Loucy (cell line): Measurements from ENCODE around the gene GVQW3.
A peak's percentile ranks its signal among the peaks of the same experiment; 100 is the strongest.

ENCODE experiments used
- H2AFZ ChIP-seq: fragments of 200-600 bp; sonication (generic); 2 replicates; pipeline ENCODE4 v1.6.0; 2016; ENCODE audit warnings: antibody characterized with exemption, mild to moderate bottlenecking, low read length, moderate library complexity
- H3F3A ChIP-seq: fragments of 200-600 bp; 2 replicates; pipeline ENCODE4 v1.6.0; 2016; ENCODE audit warnings: antibody characterized with exemption, low read depth, mild to moderate bottlenecking
- H3K27me3 ChIP-seq: fragments of 200-600 bp; sonication (generic); 2 replicates; pipeline ENCODE4 v1.6.1; 2014; ENCODE audit warnings: low read length, mild to moderate bottlenecking; ENCODE audit not compliant: insufficient read depth, poor library complexity, severe bottlenecking
- H3K36me3 ChIP-seq: fragments of 200-600 bp; sonication (generic); 2 replicates; pipeline ENCODE4 v1.6.1; 2016; ENCODE audit warnings: low read length; ENCODE audit not compliant: insufficient read depth
- H3K4me1 ChIP-seq: fragments of 200-600 bp; sonication (generic); 2 replicates; pipeline ENCODE4 v1.5.1; 2014; ENCODE audit warnings: low read length, mild to moderate bottlenecking; ENCODE audit not compliant: insufficient read depth, poor library complexity, severe bottlenecking
- H3K4me2 ChIP-seq: fragments of 200-600 bp; sonication (generic); 2 replicates; pipeline ENCODE4 v1.6.0; 2014; ENCODE audit warnings: antibody characterized with exemption, low read length, low read depth, mild to moderate bottlenecking; ENCODE audit not compliant: poor library complexity, severe bottlenecking
- H3K4me3 ChIP-seq: fragments of 200-600 bp; sonication (generic); 2 replicates; pipeline ENCODE4 v1.5.1; 2014; ENCODE audit warnings: low read length, mild to moderate bottlenecking, mixed read lengths; ENCODE audit not compliant: poor library complexity, severe bottlenecking
- H3K79me2 ChIP-seq: fragments of 200-600 bp; sonication (generic); 2 replicates; pipeline ENCODE4 v1.6.1; 2014; ENCODE audit warnings: low read length; ENCODE audit not compliant: insufficient read depth
- H3K9ac ChIP-seq: fragments of 200-600 bp; sonication (generic); 2 replicates; pipeline ENCODE4 v1.6.0; 2014; ENCODE audit warnings: mild to moderate bottlenecking, low read depth, low read length, moderate library complexity; ENCODE audit not compliant: poor library complexity, severe bottlenecking
- H3K9me2 ChIP-seq: fragments of 200-600 bp; sonication (generic); replicated peaks from 2 replicates; pipeline ENCODE4 v1.6.1; 2016; ENCODE audit warnings: low read depth, low read length, mixed read lengths
- H3K9me3 ChIP-seq: fragments of 200-600 bp; sonication (generic); 2 replicates; pipeline ENCODE4 v1.6.1; 2014; ENCODE audit warnings: mild to moderate bottlenecking, antibody characterized with exemption, low read length, low read depth; ENCODE audit not compliant: insufficient read depth
- H4K20me1 ChIP-seq: fragments of 200-600 bp; sonication (generic); 2 replicates; pipeline ENCODE4 v1.6.0; 2014; ENCODE audit warnings: antibody characterized with exemption, low read length, mild to moderate bottlenecking; ENCODE audit not compliant: insufficient read depth, poor library complexity, severe bottlenecking
- EZH2phosphoT487 ChIP-seq: fragments of 200-600 bp; IDR thresholded peaks from 2 replicates; pipeline ENCODE4 v1.6.1; 2018; ENCODE audit warnings: antibody characterized with exemption, mild to moderate bottlenecking, moderate library complexity, borderline replicate concordance
- TF ChIP-seq, protein P1 (sequence below): fragments of 200-600 bp; sonication (generic); conservative IDR thresholded peaks from 2 replicates; pipeline ENCODE4 v1.5.1; 2014; ENCODE audit warnings: mild to moderate bottlenecking, antibody characterized with exemption, low read length

GVQW3 gene

DNA sequence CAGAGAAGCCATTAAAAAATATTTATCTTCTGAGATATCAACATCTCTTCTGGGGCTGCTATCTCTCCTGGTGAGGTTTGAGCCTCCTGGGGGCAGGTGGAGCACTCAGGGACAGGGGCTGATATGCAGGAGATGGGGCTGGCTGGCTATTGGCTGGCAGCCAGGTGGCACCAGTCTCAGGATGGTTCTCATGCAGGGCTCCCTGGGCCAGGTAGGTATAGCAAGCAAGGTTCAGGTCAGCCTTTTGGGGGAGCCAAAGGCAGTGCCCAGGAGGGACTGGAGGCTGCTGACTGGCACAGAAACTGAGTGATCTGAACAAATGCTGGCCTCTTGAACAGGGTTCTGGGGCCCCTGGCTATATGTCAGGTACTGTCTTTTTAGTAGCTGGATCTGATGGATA lies 34.0 kb downstream of the GVQW3 start:
- TF ChIP-seq EZH2phosphoT487, result no peak
- TF ChIP-seq, protein P1, sequence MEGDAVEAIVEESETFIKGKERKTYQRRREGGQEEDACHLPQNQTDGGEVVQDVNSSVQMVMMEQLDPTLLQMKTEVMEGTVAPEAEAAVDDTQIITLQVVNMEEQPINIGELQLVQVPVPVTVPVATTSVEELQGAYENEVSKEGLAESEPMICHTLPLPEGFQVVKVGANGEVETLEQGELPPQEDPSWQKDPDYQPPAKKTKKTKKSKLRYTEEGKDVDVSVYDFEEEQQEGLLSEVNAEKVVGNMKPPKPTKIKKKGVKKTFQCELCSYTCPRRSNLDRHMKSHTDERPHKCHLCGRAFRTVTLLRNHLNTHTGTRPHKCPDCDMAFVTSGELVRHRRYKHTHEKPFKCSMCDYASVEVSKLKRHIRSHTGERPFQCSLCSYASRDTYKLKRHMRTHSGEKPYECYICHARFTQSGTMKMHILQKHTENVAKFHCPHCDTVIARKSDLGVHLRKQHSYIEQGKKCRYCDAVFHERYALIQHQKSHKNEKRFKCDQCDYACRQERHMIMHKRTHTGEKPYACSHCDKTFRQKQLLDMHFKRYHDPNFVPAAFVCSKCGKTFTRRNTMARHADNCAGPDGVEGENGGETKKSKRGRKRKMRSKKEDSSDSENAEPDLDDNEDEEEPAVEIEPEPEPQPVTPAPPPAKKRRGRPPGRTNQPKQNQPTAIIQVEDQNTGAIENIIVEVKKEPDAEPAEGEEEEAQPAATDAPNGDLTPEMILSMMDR, result peak; percentile 14; the same call in 1 of the 2 replicates
- no peaks in the 10 kb centered on the region for H3K9me2 ChIP-seq
- H2AFZ ChIP-seq, result no peak overlapping the region
- H3K9me3 ChIP-seq, result no peaks in the 10 kb centered on the region
- no peak overlapping the region for H3K9ac ChIP-seq
- no peak overlapping the region for H3K4me2 ChIP-seq
- no peaks in the 10 kb centered on the region for H3K36me3 ChIP-seq
- H4K20me1 ChIP-seq, result no peaks in the 10 kb centered on the region
- H3K4me1 ChIP-seq, result no peaks in the 10 kb centered on the region
- no peak overlapping the region for H3K4me3 ChIP-seq
- H3K79me2 ChIP-seq, result no peaks in the 10 kb centered on the region
- no peaks in the 10 kb centered on the region for H3K27me3 ChIP-seq
- H3F3A ChIP-seq, result no peaks in the 10 kb centered on the region

DNA sequence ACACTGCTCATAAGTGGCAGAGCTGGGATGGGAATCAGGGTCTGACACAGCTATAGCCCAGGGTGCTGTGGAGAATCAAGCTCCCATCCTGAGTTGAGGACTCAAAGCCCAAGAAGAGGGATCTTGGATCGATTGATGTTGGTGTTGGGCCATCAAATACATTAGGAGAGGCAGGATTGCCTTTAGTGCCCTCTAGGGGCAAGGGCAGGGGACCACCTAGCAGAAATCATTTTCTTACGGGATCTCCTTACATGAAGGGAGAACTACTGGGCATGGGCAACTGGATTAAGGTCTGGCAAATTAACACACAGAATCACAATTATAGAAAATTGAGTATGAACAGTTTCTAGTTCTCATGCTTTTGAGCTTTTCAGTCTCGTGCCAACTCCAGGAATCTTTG lies 38.8 kb downstream of the GVQW3 start:
- Histone ChIP-seq H3K9me2 (no peaks in the 10 kb centered on the region), H3K4me1 (no peaks in the 10 kb centered on the region), H3K4me2 (no peak overlapping the region), H4K20me1 (no peaks in the 10 kb centered on the region), H3K9me3 (no peaks in the 10 kb centered on the region), H3K4me3 (no peak overlapping the region), H3K27me3 (no peaks in the 10 kb centered on the region), H3K79me2 (no peaks in the 10 kb centered on the region), H3K36me3 (no peaks in the 10 kb centered on the region), H2AFZ (no peak overlapping the region), H3F3A (no peaks in the 10 kb centered on the region), H3K9ac (no peak overlapping the region)
- TF ChIP-seq, protein P1, result peak; percentile 76
- no peak for TF ChIP-seq EZH2phosphoT487

DNA sequence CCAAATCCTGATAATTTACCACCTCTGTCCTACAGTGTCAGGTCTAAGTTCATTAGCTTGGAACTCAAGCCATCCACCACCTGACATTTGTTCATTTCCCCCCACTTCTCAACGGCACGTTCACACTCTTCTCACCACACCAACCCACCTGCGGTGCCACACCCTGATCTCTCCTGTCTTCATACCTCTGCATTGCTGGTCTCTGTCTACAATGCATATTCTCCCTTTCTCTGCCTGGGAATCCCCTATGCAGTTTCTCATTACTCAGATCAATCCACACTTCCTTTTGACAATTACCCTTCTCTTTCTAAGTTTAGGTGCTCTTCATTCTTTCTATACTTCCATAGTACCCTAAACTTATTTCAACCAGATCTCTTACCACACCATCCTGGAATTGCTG lies 43.3 kb downstream of the GVQW3 start:
- Histone ChIP-seq H2AFZ (no peak overlapping the region), H3K9me3 (no peaks in the 10 kb centered on the region), H3K4me3 (no peak overlapping the region), H3F3A (no peaks in the 10 kb centered on the region), H3K9me2 (no peaks in the 10 kb centered on the region), H3K79me2 (no peaks in the 10 kb centered on the region), H3K27me3 (no peaks in the 10 kb centered on the region), H3K4me2 (no peak overlapping the region), H3K4me1 (no peaks in the 10 kb centered on the region), H4K20me1 (no peaks in the 10 kb centered on the region), H3K36me3 (no peaks in the 10 kb centered on the region), H3K9ac (no peak overlapping the region)
- TF ChIP-seq EZH2phosphoT487, result no peak
- TF ChIP-seq, protein P1, result no peak
